OCI-LY1 (cell line): ENCODE measurements around the gene VTCN1.

Source experiments
- H2AFZ ChIP-seq: fragments of 200-600 bp; sonication (generic), shearing (Covaris generic); 2 replicates; pipeline ENCODE4 v1.6.0; 2014; ENCODE audit warnings: antibody characterized with exemption, mild to moderate bottlenecking, low read length
- H3F3A ChIP-seq: fragments of 200-600 bp; sonication (generic), shearing (Covaris generic); 2 replicates; pipeline ENCODE4 v1.6.0; 2014; ENCODE audit warnings: mild to moderate bottlenecking, antibody characterized with exemption, low read length, moderate library complexity; ENCODE audit not compliant: insufficient read depth
- H3K27ac ChIP-seq: fragments of 200-600 bp; sonication (generic); 2 replicates; pipeline ENCODE4 v1.5.1; 2014; ENCODE audit warnings: low read length, mixed run types, mild to moderate bottlenecking, low read depth; ENCODE audit not compliant: poor library complexity, severe bottlenecking
- H3K27me3 ChIP-seq: fragments of 200-600 bp; sonication (generic); 2 replicates; pipeline ENCODE4 v1.6.0; 2014; ENCODE audit warnings: antibody characterized with exemption, mild to moderate bottlenecking, low read length, moderate library complexity; ENCODE audit not compliant: insufficient read depth
- H3K36me3 ChIP-seq: fragments of 200-600 bp; sonication (generic); 2 replicates; pipeline ENCODE4 v1.6.1; 2014; ENCODE audit warnings: mild to moderate bottlenecking, antibody characterized with exemption, low read length, moderate library complexity, mixed read lengths; ENCODE audit not compliant: insufficient read depth
- H3K4me1 ChIP-seq: fragments of 200-600 bp; sonication (generic); 2 replicates; pipeline ENCODE4 v1.5.1; 2014; ENCODE audit warnings: mild to moderate bottlenecking, low read length, moderate library complexity; ENCODE audit not compliant: insufficient read depth, severe bottlenecking
- H3K4me2 ChIP-seq: fragments of 200-600 bp; sonication (generic), shearing (Covaris generic); 2 replicates; pipeline ENCODE4 v1.6.1; 2014; ENCODE audit warnings: low read length
- H3K4me3 ChIP-seq: fragments of 200-600 bp; sonication (generic); 2 replicates; pipeline ENCODE4 v1.5.1; 2014; ENCODE audit warnings: low read length, low read depth, mild to moderate bottlenecking, mixed read lengths; ENCODE audit not compliant: poor library complexity, severe bottlenecking
- H3K79me2 ChIP-seq: fragments of 200-600 bp; shearing (Covaris generic); 2 replicates; pipeline ENCODE4 v1.6.1; 2016; ENCODE audit warnings: mixed run types, low read length, mixed read lengths; ENCODE audit not compliant: insufficient read depth
- H3K9ac ChIP-seq: fragments of 200-600 bp; sonication (generic), shearing (Covaris generic); 2 replicates; pipeline ENCODE4 v1.6.1; 2014; ENCODE audit warnings: mild to moderate bottlenecking, low read length, mixed read lengths
- H3K9me2 ChIP-seq: fragments of 200-600 bp; sonication (generic), shearing (Covaris generic); 2 replicates; pipeline ENCODE4 v1.6.1; 2014; ENCODE audit warnings: low read depth, mild to moderate bottlenecking, low read length, mixed read lengths
- H3K9me3 ChIP-seq: fragments of 200-600 bp; shearing (Covaris generic); 2 replicates; pipeline ENCODE4 v1.6.1; 2014; ENCODE audit warnings: low read length, mixed read lengths
- H4K20me1 ChIP-seq: fragments of 200-600 bp; sonication (generic), shearing (Covaris generic); 2 replicates; pipeline ENCODE4 v1.6.0; 2016; ENCODE audit warnings: mild to moderate bottlenecking, low read length; ENCODE audit not compliant: insufficient read depth
- EZH2 ChIP-seq: fragments of 200-600 bp; sonication (generic), shearing (Covaris generic); IDR thresholded peaks from 2 replicates; pipeline ENCODE4 v1.8.0; 2017; ENCODE audit warnings: borderline replicate concordance, mixed run types, mild to moderate bottlenecking, antibody characterized with exemption, low read length, moderate library complexity, mixed read lengths
- TF ChIP-seq, protein P1 (sequence below): fragments of 200-600 bp; sonication (generic), shearing (Covaris generic); IDR thresholded peaks from 2 replicates; pipeline ENCODE4 v1.5.1; 2017; ENCODE audit warnings: mild to moderate bottlenecking, antibody characterized with exemption, low read length, moderate library complexity, mixed read lengths

The VTCN1 gene

DNA sequence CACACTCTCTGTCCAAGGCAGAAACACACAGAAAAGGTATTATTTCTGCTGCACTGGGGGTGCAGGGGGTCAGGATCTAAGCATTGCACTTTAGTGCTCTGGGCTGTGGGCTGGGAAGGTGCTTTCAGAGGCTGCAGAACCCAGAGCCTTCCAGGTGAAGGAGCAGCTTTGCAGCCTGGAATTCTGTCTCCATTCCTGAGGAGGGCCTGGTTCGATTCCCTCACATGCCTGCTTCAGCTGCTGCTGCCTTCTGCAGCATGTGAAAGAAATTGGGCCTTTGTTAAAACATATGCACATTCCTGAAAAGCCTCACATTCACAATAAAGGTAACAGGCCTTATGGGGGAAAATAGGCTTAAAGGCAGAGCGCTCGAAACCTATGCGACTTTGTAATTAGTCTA lies 35.9 kb downstream of the VTCN1 start:
- Histone ChIP-seq H3K4me1 (no peaks in the 10 kb centered on the region), H3K27me3 (no peaks in the 10 kb centered on the region), H3K9me3 (no peaks in the 10 kb centered on the region), H3K36me3 (no peaks in the 10 kb centered on the region), H3K4me3 (no peak overlapping the region), H3K79me2 (no peaks in the 10 kb centered on the region), H3K9me2 (no peaks in the 10 kb centered on the region), H3K9ac (no peak overlapping the region), H4K20me1 (no peaks in the 10 kb centered on the region), H3F3A (no peaks in the 10 kb centered on the region), H3K4me2 (no peak overlapping the region), H2AFZ (no peak overlapping the region), H3K27ac (no peak overlapping the region)
- no peak for TF ChIP-seq EZH2
- TF ChIP-seq, protein P1, sequence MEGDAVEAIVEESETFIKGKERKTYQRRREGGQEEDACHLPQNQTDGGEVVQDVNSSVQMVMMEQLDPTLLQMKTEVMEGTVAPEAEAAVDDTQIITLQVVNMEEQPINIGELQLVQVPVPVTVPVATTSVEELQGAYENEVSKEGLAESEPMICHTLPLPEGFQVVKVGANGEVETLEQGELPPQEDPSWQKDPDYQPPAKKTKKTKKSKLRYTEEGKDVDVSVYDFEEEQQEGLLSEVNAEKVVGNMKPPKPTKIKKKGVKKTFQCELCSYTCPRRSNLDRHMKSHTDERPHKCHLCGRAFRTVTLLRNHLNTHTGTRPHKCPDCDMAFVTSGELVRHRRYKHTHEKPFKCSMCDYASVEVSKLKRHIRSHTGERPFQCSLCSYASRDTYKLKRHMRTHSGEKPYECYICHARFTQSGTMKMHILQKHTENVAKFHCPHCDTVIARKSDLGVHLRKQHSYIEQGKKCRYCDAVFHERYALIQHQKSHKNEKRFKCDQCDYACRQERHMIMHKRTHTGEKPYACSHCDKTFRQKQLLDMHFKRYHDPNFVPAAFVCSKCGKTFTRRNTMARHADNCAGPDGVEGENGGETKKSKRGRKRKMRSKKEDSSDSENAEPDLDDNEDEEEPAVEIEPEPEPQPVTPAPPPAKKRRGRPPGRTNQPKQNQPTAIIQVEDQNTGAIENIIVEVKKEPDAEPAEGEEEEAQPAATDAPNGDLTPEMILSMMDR, result no peak

DNA sequence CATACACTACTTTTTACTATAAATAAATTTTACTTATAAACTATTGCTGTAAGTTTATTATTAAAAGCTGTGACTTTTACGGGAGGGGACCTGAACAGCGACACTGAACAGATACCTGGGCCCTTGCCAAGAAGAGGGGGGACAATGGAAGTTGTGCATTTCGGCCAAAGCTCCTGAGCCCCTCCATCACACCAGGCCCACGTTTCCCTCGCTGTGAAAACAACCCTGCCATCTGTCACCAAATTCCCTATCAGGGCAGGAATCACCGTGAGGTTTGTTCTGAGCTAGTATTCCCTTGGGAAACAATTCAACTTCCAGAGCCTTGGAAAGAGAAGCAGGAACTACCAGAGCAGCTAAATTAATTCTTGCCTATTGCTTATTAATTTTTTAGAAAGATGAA lies 37.0 kb downstream of the VTCN1 start:
- Histone ChIP-seq H3K4me3 (no peak overlapping the region), H3F3A (no peaks in the 10 kb centered on the region), H3K9me3 (no peaks in the 10 kb centered on the region), H2AFZ (no peak overlapping the region), H3K27ac (no peak overlapping the region), H3K4me1 (no peaks in the 10 kb centered on the region), H3K9me2 (no peaks in the 10 kb centered on the region), H4K20me1 (no peaks in the 10 kb centered on the region), H3K36me3 (no peaks in the 10 kb centered on the region), H3K27me3 (no peaks in the 10 kb centered on the region), H3K4me2 (no peak overlapping the region), H3K79me2 (no peaks in the 10 kb centered on the region), H3K9ac (no peak overlapping the region)
- no peak for TF ChIP-seq EZH2
- TF ChIP-seq, protein P1, result no peak

DNA sequence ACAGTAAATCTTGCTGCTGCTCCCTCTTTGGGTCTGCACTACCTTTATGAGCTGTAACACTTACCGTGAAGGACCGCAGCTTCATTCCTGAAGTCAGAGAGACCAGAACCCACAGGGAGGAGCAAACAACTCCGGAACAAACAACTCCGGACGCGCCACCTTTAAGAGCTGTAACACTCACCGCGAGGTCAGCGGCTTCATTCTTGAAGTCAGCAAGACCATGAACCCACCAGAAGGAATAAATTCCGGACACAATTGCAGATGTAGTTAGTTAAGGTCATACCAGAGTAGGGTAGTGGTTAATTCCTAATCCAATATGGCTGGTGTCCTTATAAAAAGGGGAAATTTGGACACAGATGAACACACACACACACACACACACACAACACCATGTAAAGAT lies 37.7 kb downstream of the VTCN1 start:
- Histone ChIP-seq H3F3A (no peaks in the 10 kb centered on the region), H3K27ac (no peak overlapping the region), H3K4me2 (no peak overlapping the region), H3K9me2 (no peaks in the 10 kb centered on the region), H3K27me3 (no peaks in the 10 kb centered on the region), H3K36me3 (no peaks in the 10 kb centered on the region), H4K20me1 (no peaks in the 10 kb centered on the region), H3K9ac (no peak overlapping the region), H3K9me3 (no peaks in the 10 kb centered on the region), H3K79me2 (no peaks in the 10 kb centered on the region), H2AFZ (no peak overlapping the region), H3K4me1 (no peaks in the 10 kb centered on the region), H3K4me3 (no peak overlapping the region)
- TF ChIP-seq, protein P1, result no peak
- TF ChIP-seq EZH2, result no peak
